Measurements from ENCODE around the gene PIAS3. TPM values are rescaled to one million over a fixed set of nuclear protein-coding genes. Genes with fewer than 3 reads are reported as not detected.

PIAS3 gene
- total and polyA plus RNA-seq, 10 donors, result 10.1 to 29.5 (median 20.6) TPM

DNA sequence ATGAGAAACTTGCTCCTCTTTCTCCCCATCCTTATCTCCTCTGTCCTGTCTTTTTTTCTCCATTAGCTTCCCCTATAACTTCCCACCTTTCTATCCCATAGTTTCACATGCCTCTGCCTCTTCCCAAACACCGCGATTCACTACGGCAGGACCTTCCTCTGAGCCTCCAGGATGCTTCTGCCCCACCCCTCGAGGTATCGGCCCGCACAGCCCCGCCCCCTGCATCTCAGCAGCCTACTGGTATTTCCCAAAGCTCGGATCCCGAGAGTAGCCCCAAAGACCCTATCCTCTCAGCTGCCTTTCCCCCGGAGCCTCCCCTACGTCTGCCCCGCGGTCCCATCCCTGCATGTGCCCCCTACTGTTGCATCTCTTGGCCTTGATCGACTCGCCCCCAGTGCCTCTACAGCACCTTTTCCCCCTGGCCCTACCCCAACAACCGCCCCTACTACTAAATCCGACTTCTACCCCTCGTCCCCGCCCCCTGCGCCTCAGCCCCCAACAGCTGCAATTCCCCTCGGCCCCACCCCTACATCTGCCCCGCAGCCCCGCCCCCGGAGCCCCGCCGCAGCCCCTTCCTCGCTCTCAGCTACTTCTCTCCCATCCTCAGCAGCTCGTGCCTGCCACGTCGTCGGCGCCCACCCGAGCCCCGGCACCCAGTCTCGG lies 512 bp downstream of the PIAS3 start:
- H3K27ac ChIP-seq, result peak overlapping the region; percentile 84 to 96 (median 90)
- no peak for TF ChIP-seq POLR2A (IDR thresholded peaks at IDR 0.05)
- TF ChIP-seq POLR2AphosphoS5 (IDR thresholded peaks at IDR 0.05), result no peak
- TF ChIP-seq CTCF (IDR thresholded peaks at IDR 0.05 in 8 of 11, conservative IDR thresholded peaks at IDR 0.05 in 3 of 11), result no peak

DNA sequence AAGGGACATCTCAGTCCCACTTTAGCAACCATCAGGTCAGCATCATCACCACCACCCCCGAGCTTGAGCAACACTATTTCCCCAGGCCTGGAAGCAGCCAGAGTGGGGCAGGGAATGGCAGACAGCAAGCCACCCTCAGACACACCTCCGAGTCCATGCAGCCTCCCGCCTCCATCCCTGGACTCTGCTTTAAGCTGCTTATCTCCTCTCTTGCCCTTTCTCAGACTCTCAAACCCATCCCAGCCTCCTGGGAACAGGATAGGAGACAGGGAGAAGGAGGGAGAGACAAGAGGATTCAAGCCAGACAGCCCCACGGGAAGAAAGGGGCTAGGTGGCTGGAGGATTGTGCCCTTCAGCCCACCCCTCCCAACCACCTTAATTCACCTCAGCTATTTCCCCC lies 1.7 kb downstream of the PIAS3 start:
- Histone ChIP-seq H3K4me3 (no peak overlapping the region), H3K27ac (no peak overlapping the region), H3K27me3 (replicated peaks in 1 of 7) (no peaks in the 10 kb centered on the region), H3K4me1 (peaks cover 3 to 27% (median 15%) of the 10 kb centered on the region in 6 donors), H3K9me3 (no peaks in the 10 kb centered on the region), H3K36me3 (peaks cover 0 to 47% (median 41%) of the 10 kb centered on the region in 6 donors)
- no peak for DNase-seq
- TF ChIP-seq POLR2AphosphoS5 (IDR thresholded peaks at IDR 0.05) (no peak), POLR2A (IDR thresholded peaks at IDR 0.05) (no peak), CTCF (IDR thresholded peaks at IDR 0.05 in 8 of 11, conservative IDR thresholded peaks at IDR 0.05 in 3 of 11) (no peak)
- intact Hi-C loops (cut with DNase I; ENCODE audit: low total_unique reads), result no loop called here
- WGBS, 5 donors, result 69 to 92% (median 80%) methylated on average over 3 to 4 of the region's 4 CpGs

More for the DNA sequence above, 512 bp downstream of the PIAS3 start:
- Histone ChIP-seq H3K9me3 (no peaks in the 10 kb centered on the region), H3K36me3 (peaks cover 0 to 35% (median 32%) of the 10 kb centered on the region in 6 donors), H3K4me3 (peak overlapping the region; percentile 65 to 93 (median 86)), H3K4me1 (peaks cover 3 to 27% (median 15%) of the 10 kb centered on the region in 6 donors), H3K27me3 (replicated peaks in 1 of 7) (no peaks in the 10 kb centered on the region)
- peak; percentile 88 for DNase-seq
- WGBS, 5 donors, result 0 to 2% (median 1%) methylated on average over 33 to 35 of the region's 35 CpGs
- intact Hi-C loops (cut with DNase I; ENCODE audit: low total_unique reads), result no loop called here

GRCh38 chr1:145855426-145855948 lies 3.4 kb downstream of the PIAS3 start:
- TF ChIP-seq POLR2AphosphoS5 (IDR thresholded peaks at IDR 0.05), result no peak
- peak in 2 of 11 experiments; percentile 14 to 16 for TF ChIP-seq CTCF (IDR thresholded peaks at IDR 0.05 in 8 of 11, conservative IDR thresholded peaks at IDR 0.05 in 3 of 11)
- no peaks in the 10 kb centered on the region for H3K9me3 ChIP-seq
- H3K4me3 ChIP-seq, result no peak overlapping the region
- no peaks in the 10 kb centered on the region for H3K27me3 ChIP-seq (replicated peaks in 1 of 7)
- intact Hi-C loops (cut with DNase I; ENCODE audit: low total_unique reads), result no loop called here
- WGBS, 5 donors, result 85 to 93% (median 89%) methylated on average over 7 of the region's 7 CpGs
- peaks cover 4 to 64% (median 52%) of the 10 kb centered on the region in 6 donors for H3K36me3 ChIP-seq
- DNase-seq, result no peak
- H3K27ac ChIP-seq, result no peak overlapping the region
- H3K4me1 ChIP-seq, result peaks cover 3 to 27% (median 15%) of the 10 kb centered on the region in 6 donors
